ENCODE results near the gene TRAP1.

The TRAP1 gene

GRCh38 chr16:3717235-3718018, at the start of gene TRAP1:
TRAP1 (minus strand) TSS chr16:3717524; CDS start chr16:3717508, 16 bp downstream.
- Histone ChIP-seq H2AFZ (ENCODE audit: low read depth, low read length, severe bottlenecking) (peak within 1 kb of the TSS; percentile 85), H3K9me2 (replicated peaks; ENCODE audit: insufficient read depth, low read length) (no peaks in the 10 kb centered on the region), H3K79me2 (ENCODE audit: insufficient read depth, low read length) (peaks cover 48% of the 10 kb centered on the region), H3F3A (ENCODE audit: insufficient read depth) (no peaks in the 10 kb centered on the region), H3K36me3 (ENCODE audit: low read length) (no peaks in the 10 kb centered on the region), H3K27me3 (ENCODE audit: low read length) (no peaks in the 10 kb centered on the region), H3K27ac (ENCODE audit: low read depth, low read length) (peak within 1 kb of the TSS; percentile 28), H3K9ac (ENCODE audit: low read length) (peak within 1 kb of the TSS; percentile 94), H3K9me3 (ENCODE audit: insufficient read depth, low read length) (no peaks in the 10 kb centered on the region), H3K4me3 (ENCODE audit: insufficient read depth, low read length, poor library complexity, severe bottlenecking) (peak within 1 kb of the TSS; percentile 72), H4K20me1 (ENCODE audit: low read depth, low read length) (no peaks in the 10 kb centered on the region), H3K4me2 (ENCODE audit: low read depth, low read length, poor library complexity, severe bottlenecking) (peak within 1 kb of the TSS; percentile 63)
- no peak for TF ChIP-seq EZH2phosphoT487 (conservative IDR thresholded peaks at IDR 0.05; ENCODE audit: low read length)
- no peak for TF ChIP-seq CTCF (IDR thresholded peaks at IDR 0.05; ENCODE audit: insufficient read depth, low read length, poor library complexity, severe bottlenecking)

GRCh38 chr16:3766177-3766576, 48.9 kb upstream of the TRAP1 start:
- no peak overlapping the region for H3K4me2 ChIP-seq (ENCODE audit: low read depth, low read length, poor library complexity, severe bottlenecking)
- TF ChIP-seq CTCF (IDR thresholded peaks at IDR 0.05; ENCODE audit: insufficient read depth, low read length, poor library complexity, severe bottlenecking), result no peak
- no peak for TF ChIP-seq EZH2phosphoT487 (conservative IDR thresholded peaks at IDR 0.05; ENCODE audit: low read length)
- no peak overlapping the region for H3K4me3 ChIP-seq (ENCODE audit: insufficient read depth, low read length, poor library complexity, severe bottlenecking)
- no peaks in the 10 kb centered on the region for H3K27me3 ChIP-seq (ENCODE audit: low read length)
- no peaks in the 10 kb centered on the region for H3K9me2 ChIP-seq (replicated peaks; ENCODE audit: insufficient read depth, low read length)
- H3F3A ChIP-seq (ENCODE audit: insufficient read depth), result peaks cover 8% of the 10 kb centered on the region; the same call in 1 of the 2 replicates
- no peak overlapping the region for H2AFZ ChIP-seq (ENCODE audit: low read depth, low read length, severe bottlenecking)
- no peaks in the 10 kb centered on the region for H3K9me3 ChIP-seq (ENCODE audit: insufficient read depth, low read length)
- H3K9ac ChIP-seq (ENCODE audit: low read length), result no peak overlapping the region
- peaks cover 10% of the 10 kb centered on the region; the same call in 1 of the 2 replicates for H3K36me3 ChIP-seq (ENCODE audit: low read length)
- no peak overlapping the region for H3K27ac ChIP-seq (ENCODE audit: low read depth, low read length)
- H3K79me2 ChIP-seq (ENCODE audit: insufficient read depth, low read length), result no peaks in the 10 kb centered on the region
- no peaks in the 10 kb centered on the region for H4K20me1 ChIP-seq (ENCODE audit: low read depth, low read length)

GRCh38 chr16:3764409-3764808, 47.1 kb upstream of the TRAP1 start:
- no peaks in the 10 kb centered on the region for H3K9me3 ChIP-seq (ENCODE audit: insufficient read depth, low read length)
- peaks cover 10% of the 10 kb centered on the region; the same call in 1 of the 2 replicates for H3K36me3 ChIP-seq (ENCODE audit: low read length)

More at GRCh38 chr16:3764409-3764808, 47.1 kb upstream of the TRAP1 start:
- peaks cover 8% of the 10 kb centered on the region; the same call in 1 of the 2 replicates for H3F3A ChIP-seq (ENCODE audit: insufficient read depth)
- H2AFZ ChIP-seq (ENCODE audit: low read depth, low read length, severe bottlenecking), result no peak overlapping the region
- no peaks in the 10 kb centered on the region for H3K27me3 ChIP-seq (ENCODE audit: low read length)
- no peaks in the 10 kb centered on the region for H4K20me1 ChIP-seq (ENCODE audit: low read depth, low read length)
- no peak overlapping the region for H3K27ac ChIP-seq (ENCODE audit: low read depth, low read length)
- H3K9ac ChIP-seq (ENCODE audit: low read length), result no peak overlapping the region
- no peak overlapping the region for H3K4me3 ChIP-seq (ENCODE audit: insufficient read depth, low read length, poor library complexity, severe bottlenecking)
- 0 out of 2 replicates have a peak, but pooled peaks cover 4% of the 10 kb centered on the region for H3K79me2 ChIP-seq (ENCODE audit: insufficient read depth, low read length)
- no peaks in the 10 kb centered on the region for H3K9me2 ChIP-seq (replicated peaks; ENCODE audit: insufficient read depth, low read length)
- H3K4me2 ChIP-seq (ENCODE audit: low read depth, low read length, poor library complexity, severe bottlenecking), result no peak overlapping the region
- TF ChIP-seq CTCF (IDR thresholded peaks at IDR 0.05; ENCODE audit: insufficient read depth, low read length, poor library complexity, severe bottlenecking), result no peak
- TF ChIP-seq EZH2phosphoT487 (conservative IDR thresholded peaks at IDR 0.05; ENCODE audit: low read length), result no peak
